ENCODE measurements around the gene XCL1.
"Not testable (repeated sequence)": the region's sequence is repeated elsewhere in the genome, so short reads cannot be mapped to it uniquely, and the experiment has no call there.

Gene XCL1

GRCh38 chr1:168576245-168576688 lies at the start of gene XCL1:
Gene XCL1, plus strand, starts transcription at chr1:168576605. Its CDS starts 33 bp downstream, at chr1:168576638.
- DNase-seq (ENCODE audit: low read depth), result not testable (repeated sequence)

- no peak for DNase-seq (ENCODE audit: low read depth)
These were observed 46.9 kb upstream of the XCL1 start for GRCh38 chr1:168529518-168529917.

GRCh38 chr1:168531615-168532345 lies 44.6 kb upstream of the XCL1 start:
- DNase-seq (ENCODE audit: low read depth), result no peak

- no peak for DNase-seq (ENCODE audit: low read depth)
These were observed 40.9 kb upstream of the XCL1 start for GRCh38 chr1:168535536-168535935.

- DNase-seq (ENCODE audit: low read depth), result not testable (repeated sequence)
These were observed 35.6 kb upstream of the XCL1 start for GRCh38 chr1:168540798-168541197.

- not testable (repeated sequence) for DNase-seq (ENCODE audit: low read depth)
These were observed 33.4 kb upstream of the XCL1 start for GRCh38 chr1:168542978-168543377.

- DNase-seq (ENCODE audit: low read depth), result not testable (repeated sequence)
These were observed 32.4 kb upstream of the XCL1 start, which contains the start of gene XCL2 for GRCh38 chr1:168543840-168544498. Gene XCL2, minus strand, starts transcription at chr1:168543997. Its CDS starts 33 bp downstream, at chr1:168543964.

GRCh38 chr1:168545678-168546552 lies 30.5 kb upstream of the XCL1 start:
- not testable (repeated sequence) for DNase-seq (ENCODE audit: low read depth)

- DNase-seq (ENCODE audit: low read depth), result not testable (repeated sequence)
These were observed 29.9 kb upstream of the XCL1 start for GRCh38 chr1:168546553-168546895.

- DNase-seq (ENCODE audit: low read depth), result no peak
These were observed 25.4 kb upstream of the XCL1 start for GRCh38 chr1:168550971-168551370.

GRCh38 chr1:168551688-168552087 lies 24.7 kb upstream of the XCL1 start:
- DNase-seq (ENCODE audit: low read depth), result no peak

- no peak for DNase-seq (ENCODE audit: low read depth)
These were observed 23.4 kb upstream of the XCL1 start for GRCh38 chr1:168552961-168553360.

GRCh38 chr1:168553680-168554553 lies 22.5 kb upstream of the XCL1 start:
- DNase-seq (ENCODE audit: low read depth), result no peak

- DNase-seq (ENCODE audit: low read depth), result no peak
These were observed 21.6 kb upstream of the XCL1 start for GRCh38 chr1:168554603-168555483.

GRCh38 chr1:168555508-168556046 lies 20.8 kb upstream of the XCL1 start:
- no peak for DNase-seq (ENCODE audit: low read depth)

- DNase-seq (ENCODE audit: low read depth), result no peak
These were observed 19.8 kb upstream of the XCL1 start for GRCh38 chr1:168556647-168557046.

- DNase-seq (ENCODE audit: low read depth), result no peak
These were observed 16.0 kb upstream of the XCL1 start for GRCh38 chr1:168560370-168560769.

GRCh38 chr1:168561989-168562388 lies 14.4 kb upstream of the XCL1 start:
- DNase-seq (ENCODE audit: low read depth), result no peak

- DNase-seq (ENCODE audit: low read depth), result no peak
These were observed 10.6 kb upstream of the XCL1 start for GRCh38 chr1:168565825-168566224.

GRCh38 chr1:168567007-168567406 lies 9.4 kb upstream of the XCL1 start:
- DNase-seq (ENCODE audit: low read depth), result no peak
